ENCODE data around the gene SYCE1L.
"Not testable (repeated sequence)": the region's sequence is repeated elsewhere in the genome, so short reads cannot be mapped to it uniquely, and the experiment has no call there.

Gene SYCE1L

DNA sequence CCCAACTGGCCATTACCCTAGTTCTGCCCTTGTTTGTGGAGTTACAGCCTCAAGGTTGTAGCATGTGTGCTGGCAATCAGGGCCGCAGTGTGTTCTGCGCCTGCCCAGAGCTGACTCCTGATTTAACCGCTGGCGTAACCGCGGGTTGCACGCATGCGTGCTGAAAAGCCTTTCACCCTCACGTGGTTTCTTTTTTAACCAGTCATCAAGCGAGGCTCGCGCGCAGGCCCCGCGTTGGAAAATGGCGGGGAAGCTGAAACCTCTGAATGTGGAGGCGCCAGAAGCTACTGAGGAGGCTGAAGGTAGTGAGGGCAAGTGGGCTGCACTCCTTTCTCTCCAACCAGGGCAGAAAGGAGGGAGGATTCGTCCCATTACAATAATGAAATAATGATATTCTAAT, at the start of gene SYCE1L:
SYCE1L (plus strand) TSS at position 198 of the 400 bp plus-strand sequence; CDS start at position 242, 44 bp downstream.
- DNase-seq = no peak

DNA sequence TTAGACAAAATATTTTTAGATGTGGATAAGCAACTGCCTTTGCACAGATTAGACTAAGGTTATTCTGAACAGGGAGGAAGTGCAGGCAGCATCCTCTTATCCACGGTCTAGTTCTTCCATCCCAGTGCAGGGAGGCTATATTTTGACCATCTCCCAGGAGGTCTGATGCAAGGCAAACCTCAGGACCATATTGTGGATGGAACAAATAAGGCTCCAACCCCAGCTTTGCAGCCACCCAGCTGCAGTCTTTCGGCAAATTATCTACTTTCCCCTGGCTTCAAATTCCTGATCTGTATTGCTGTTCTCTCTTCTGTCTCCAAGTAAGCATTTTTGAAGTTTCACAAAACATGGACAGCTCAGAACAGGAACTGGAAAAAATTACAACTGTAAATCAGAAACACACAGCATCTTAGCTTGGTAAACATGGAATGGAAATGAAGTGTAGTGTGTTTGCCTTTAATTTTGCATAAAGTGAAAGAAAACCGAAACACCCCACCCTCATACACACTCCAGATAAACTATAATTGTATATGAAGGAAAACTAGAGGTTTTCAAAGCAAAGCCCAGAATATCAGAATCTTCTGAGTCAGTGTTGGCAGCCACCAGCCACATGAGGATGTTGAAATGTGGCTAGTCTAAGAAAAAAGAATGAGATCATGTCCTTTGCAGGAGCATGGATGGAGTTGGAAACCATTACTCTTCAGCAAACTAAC, 41.7 kb upstream of the SYCE1L start:
- no peak for DNase-seq

GRCh38 chr16:77158293-77158692, 40.9 kb upstream of the SYCE1L start:
- DNase-seq = no peak

GRCh38 chr16:77165006-77165405, 34.2 kb upstream of the SYCE1L start:
- DNase-seq = no peak

DNA sequence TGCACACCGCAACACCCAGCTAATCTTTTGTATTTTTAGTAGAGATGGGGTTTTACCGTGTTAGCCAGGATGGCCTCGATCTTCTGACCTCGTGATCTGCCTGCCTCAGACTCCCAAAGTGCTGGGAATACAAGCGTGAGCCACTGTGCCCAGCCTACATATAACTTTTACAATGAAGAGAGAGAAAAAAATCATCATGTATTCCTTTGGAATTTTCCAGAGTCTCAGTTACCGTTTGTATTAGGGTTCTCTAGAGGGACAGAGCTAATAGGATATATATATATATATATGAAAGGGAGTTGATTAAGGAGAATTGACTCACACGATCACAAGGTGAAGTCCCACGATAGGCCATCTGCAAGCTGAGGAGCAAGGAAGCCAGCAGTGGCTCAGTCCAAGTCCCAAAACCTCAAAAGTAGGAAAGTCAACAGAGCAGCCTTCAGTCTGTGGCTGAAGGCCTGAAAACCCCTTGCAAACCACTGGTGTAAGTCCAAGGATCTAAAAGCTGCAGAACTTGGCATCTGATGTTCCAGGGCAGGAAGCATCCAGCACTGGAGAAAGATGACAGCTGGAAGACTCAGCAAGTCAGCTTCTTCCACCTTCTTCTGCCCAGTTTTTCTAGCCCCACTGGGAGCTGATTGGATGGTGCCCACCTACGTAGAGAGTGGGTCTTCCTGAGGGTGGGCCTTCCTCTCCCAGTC, 33.5 kb upstream of the SYCE1L start:
- not testable (repeated sequence) for DNase-seq

DNA sequence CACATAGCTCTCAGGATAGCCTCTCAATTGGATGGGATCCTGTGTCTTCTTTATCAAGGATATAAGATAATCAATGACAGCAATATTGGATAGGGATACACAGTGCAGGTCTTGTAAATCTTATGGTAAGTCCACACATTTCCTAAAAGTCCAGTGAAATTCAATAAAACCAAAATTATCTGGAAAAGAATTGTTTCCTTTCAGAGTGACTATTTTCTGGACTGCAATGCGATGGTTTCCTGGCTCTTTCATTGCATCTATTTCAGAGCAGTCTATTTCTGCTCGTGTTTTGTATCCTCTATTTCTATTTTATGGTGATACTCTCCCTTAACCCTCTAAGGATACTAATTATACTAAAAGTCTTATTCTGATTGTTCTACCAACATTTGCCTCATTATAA, 32.5 kb upstream of the SYCE1L start:
- DNase-seq = no peak

GRCh38 chr16:77168901-77169300, 30.3 kb upstream of the SYCE1L start:
- DNase-seq = no peak

- DNase-seq = peak in 8 of 56 donors; percentile 1 to 25 (median 12)
These were observed 29.5 kb upstream of the SYCE1L start for GRCh38 chr16:77169650-77170236.

- no peak for DNase-seq
These were observed 28.4 kb upstream of the SYCE1L start for GRCh38 chr16:77170805-77171204.

- DNase-seq = peak in 4 of 56 donors; percentile 8 to 36 (median 23)
These were observed 27.2 kb upstream of the SYCE1L start for GRCh38 chr16:77171745-77172635.

GRCh38 chr16:77172951-77173350, 26.3 kb upstream of the SYCE1L start:
- DNase-seq = no peak

DNA sequence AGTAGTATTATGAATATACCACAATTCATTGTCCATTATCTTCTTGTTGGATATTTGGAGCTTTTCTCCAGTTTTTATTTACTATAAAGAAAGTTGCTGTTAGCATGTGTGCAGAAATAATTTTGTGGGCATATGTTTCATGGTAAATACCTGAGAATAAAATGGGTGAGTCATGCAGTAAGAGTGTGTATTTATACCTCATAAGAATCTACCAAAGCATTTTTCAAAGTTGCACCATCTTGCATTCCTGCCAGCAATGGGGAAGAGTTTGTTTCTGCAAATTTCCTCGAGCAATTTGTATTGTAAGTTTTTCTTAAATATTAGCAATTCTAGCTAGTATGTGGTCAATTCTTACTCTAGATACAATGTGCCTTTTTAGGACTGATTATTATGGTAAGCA, 16.1 kb upstream of the SYCE1L start:
- no peak for DNase-seq

GRCh38 chr16:77186298-77186697, 12.9 kb upstream of the SYCE1L start:
- DNase-seq = not testable (repeated sequence)

DNA sequence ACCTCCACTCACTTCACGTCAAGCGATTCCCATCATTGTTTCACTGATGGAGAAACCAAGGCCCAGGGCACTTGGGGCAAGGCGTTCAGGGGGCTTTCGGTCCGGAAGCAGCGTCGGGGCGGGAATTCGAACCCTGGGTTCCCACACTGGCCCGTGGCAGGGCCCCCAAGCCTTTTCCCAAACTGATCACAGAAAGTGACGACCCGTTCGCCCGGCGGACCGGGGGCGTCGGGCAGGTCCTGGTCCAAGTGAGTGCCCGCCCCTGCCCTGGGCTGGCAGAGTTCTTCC, 9.1 kb upstream of the SYCE1L start:
- no peak for DNase-seq

DNA sequence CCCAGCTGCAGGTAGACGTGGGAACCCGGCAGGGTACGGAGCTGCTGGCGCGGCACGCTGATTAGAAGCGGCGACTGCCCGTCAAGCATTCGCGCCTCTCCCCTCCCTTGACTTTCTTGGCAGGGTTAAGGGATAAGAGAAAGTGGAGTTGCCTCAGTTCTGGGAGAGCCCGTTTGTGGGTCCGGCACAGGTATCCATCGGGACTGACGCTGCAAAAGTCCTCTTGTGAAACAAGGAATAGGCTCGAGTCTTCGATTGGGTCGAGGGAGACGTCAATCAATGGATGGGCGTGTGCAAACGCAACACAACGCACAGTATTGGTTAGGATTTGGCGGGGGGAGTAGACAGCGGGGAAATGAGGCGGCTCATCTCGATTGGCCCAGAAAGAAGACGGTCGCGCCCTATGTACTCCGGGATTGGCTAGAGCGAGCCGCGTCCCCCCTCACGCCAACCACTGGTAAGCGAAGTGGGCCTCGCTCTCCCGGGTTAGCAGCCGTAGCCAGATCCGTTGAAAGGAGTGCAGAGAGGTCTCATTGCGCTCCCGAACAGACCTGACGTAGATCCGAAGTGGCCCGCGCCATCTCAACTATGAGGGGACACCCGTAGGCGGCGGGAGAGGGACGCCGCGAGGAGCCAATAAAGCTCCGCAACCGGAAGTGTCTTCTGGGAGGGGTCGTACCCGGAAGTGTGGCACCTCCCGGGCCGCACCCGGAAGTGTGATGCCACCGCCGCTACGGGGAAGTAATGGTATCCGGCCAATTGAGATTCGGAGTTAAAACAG, 8.5 kb upstream of the SYCE1L start, which contains the start of gene MON1B:
MON1B (plus strand) TSS at position 713 of the 781 bp plus-strand sequence. CDS start 296 bp downstream, outside the sequence.
- peak; percentile 79 to 99 (median 97) for DNase-seq

DNA sequence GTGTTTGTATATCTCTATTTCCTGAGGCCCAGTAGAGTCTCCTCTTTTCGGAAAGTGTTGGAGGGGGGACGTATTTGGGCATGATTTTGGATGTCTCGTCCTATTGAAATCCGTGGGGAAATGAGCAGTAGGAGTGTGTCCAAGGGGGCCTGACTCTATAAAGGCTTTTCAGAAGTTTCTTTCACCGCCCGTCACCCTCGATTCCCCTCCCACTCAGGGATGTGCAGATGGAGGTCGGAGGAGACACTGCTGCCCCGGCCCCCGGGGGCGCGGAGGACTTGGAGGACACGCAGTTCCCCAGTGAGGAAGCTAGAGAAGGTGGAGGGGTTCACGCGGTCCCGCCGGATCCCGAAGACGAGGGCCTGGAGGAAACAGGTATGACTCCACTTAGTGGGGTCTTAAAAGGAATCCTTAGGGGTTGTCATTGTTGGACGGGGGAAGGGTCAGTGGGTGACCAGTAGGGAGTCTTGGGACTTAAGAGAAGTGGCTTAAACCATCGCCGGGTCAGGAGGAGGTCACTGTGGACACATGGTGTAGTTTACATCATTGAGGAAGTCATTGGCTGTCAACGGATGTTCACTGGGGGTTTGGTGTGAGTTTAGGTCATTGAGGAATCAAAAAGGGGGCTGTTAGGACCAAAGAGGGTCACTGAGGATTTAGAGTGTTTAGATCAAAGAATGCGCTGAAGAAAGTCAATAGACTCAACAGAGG, 7.8 kb upstream of the SYCE1L start:
- peak in 5 of 56 donors; percentile 13 to 52 (median 29) for DNase-seq

DNA sequence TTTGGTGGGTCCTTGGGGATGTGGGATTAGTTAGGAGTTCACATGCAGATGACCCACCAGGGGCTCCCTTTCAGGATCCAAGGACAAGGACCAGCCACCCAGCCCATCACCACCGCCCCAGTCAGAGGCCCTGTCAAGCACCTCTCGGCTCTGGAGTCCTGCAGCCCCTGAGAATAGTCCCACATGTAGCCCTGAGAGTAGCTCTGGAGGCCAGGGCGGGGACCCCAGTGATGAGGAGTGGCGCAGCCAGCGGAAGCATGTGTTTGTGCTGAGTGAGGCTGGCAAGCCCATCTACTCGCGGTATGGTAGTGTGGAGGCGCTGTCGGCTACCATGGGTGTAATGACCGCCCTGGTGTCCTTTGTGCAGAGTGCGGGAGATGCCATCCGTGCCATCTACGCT, 5.8 kb upstream of the SYCE1L start:
- no peak for DNase-seq

DNA sequence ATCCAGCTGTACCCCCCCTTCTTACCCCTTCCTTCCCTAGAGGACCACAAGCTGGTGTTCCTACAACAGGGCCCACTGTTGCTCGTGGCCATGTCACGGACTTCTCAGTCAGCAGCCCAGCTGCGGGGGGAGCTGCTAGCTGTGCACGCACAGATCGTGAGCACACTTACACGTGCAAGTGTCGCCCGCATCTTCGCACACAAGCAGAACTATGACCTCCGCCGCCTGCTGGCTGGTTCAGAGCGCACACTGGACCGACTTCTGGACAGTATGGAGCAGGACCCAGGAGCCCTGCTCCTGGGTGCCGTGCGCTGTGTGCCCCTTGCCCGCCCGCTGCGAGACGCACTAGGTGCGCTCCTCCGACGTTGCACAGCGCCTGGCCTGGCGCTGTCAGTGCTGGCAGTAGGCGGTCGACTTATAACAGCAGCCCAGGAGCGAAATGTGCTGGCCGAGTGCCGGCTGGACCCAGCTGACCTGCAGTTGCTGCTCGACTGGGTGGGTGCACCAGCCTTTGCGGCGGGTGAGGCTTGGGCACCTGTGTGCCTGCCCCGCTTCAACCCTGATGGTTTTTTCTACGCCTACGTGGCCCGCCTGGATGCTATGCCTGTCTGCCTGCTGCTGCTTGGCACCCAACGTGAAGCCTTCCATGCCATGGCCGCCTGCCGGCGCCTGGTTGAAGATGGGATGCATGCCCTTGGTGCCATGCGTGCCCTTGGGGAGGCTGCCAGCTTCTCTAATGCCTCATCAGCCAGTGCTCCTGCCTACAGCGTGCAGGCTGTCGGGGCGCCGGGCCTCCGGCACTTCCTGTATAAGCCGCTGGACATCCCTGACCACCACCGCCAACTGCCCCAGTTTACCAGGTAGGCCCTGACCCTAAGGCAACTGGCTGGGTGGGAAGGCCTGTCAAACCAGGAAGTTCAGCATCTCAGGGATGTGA, 4.6 kb upstream of the SYCE1L start:
- no peak for DNase-seq

DNA sequence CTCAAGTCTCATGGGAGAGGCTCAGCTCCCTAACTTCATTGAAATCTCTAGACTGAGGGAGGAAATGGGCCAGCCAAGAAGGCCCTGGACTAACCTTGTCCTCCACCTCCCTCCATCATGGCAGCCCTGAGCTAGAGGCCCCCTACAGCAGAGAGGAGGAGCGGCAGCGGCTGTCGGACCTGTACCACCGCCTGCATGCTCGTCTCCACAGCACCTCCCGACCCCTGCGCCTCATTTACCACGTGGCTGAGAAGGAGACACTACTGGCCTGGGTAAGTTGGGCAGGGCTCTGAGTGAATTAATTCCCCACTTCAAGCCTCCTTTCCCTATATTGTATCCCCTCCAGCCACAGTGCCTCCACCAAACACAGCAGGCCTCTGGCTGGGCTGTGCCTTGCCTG, 3.8 kb upstream of the SYCE1L start:
- DNase-seq = no peak
